HG03135 (cell line): Measurements from ENCODE around the gene MTNR1B.

Experiments
- ATAC-seq: cut with Tn5 transposase; IDR thresholded peaks from one replicate; pipeline ENCODE4 v1.9.1; 2021; ENCODE audit warnings: mild to moderate bottlenecking, moderate library complexity; ENCODE audit not compliant: unreplicated experiment

MTNR1B gene

GRCh38 chr11:92977401-92977800 lies 8.0 kb downstream of the MTNR1B start:
- ATAC-seq = no peak

- ATAC-seq = no peak
Observed at GRCh38 chr11:92978271-92979111, 9.0 kb downstream of the MTNR1B start.

- no peak for ATAC-seq
Observed at GRCh38 chr11:92979176-92979575, 9.7 kb downstream of the MTNR1B start.

- ATAC-seq = no peak
Observed at GRCh38 chr11:92980312-92980711, 10.9 kb downstream of the MTNR1B start.

- ATAC-seq = no peak
Observed at GRCh38 chr11:92981508-92982043, 12.1 kb downstream of the MTNR1B start.

GRCh38 chr11:92986585-92986984 lies 17.1 kb downstream of the MTNR1B start:
- ATAC-seq = no peak

GRCh38 chr11:92993004-92993403 lies 23.6 kb downstream of the MTNR1B start:
- ATAC-seq = no peak

GRCh38 chr11:93000511-93001476 lies 31.3 kb downstream of the MTNR1B start:
- ATAC-seq = no peak

- ATAC-seq = no peak
Observed at GRCh38 chr11:93001806-93002205, 32.4 kb downstream of the MTNR1B start.

GRCh38 chr11:93002380-93002779 lies 32.9 kb downstream of the MTNR1B start:
- no peak for ATAC-seq

- ATAC-seq = no peak
Observed at GRCh38 chr11:93005239-93005638, 35.8 kb downstream of the MTNR1B start.

- ATAC-seq = no peak
Observed at GRCh38 chr11:93013646-93014045, 44.2 kb downstream of the MTNR1B start.

GRCh38 chr11:93016595-93016994 lies 47.1 kb downstream of the MTNR1B start:
- no peak for ATAC-seq

- ATAC-seq = no peak
Observed at GRCh38 chr11:93017821-93018690, 48.6 kb downstream of the MTNR1B start.

GRCh38 chr11:93020248-93021046 lies 51.0 kb downstream of the MTNR1B start:
- ATAC-seq = no peak

- ATAC-seq = no peak
Observed at GRCh38 chr11:93024369-93024768, 54.9 kb downstream of the MTNR1B start.

GRCh38 chr11:93025558-93026255 lies 56.3 kb downstream of the MTNR1B start:
- ATAC-seq = no peak

- ATAC-seq = no peak
Observed at GRCh38 chr11:93028960-93029522, 59.6 kb downstream of the MTNR1B start.

- no peak for ATAC-seq
Observed at GRCh38 chr11:93031386-93031785, 61.9 kb downstream of the MTNR1B start.
